ENCODE data around the gene TMEM235.

Gene TMEM235

DNA sequence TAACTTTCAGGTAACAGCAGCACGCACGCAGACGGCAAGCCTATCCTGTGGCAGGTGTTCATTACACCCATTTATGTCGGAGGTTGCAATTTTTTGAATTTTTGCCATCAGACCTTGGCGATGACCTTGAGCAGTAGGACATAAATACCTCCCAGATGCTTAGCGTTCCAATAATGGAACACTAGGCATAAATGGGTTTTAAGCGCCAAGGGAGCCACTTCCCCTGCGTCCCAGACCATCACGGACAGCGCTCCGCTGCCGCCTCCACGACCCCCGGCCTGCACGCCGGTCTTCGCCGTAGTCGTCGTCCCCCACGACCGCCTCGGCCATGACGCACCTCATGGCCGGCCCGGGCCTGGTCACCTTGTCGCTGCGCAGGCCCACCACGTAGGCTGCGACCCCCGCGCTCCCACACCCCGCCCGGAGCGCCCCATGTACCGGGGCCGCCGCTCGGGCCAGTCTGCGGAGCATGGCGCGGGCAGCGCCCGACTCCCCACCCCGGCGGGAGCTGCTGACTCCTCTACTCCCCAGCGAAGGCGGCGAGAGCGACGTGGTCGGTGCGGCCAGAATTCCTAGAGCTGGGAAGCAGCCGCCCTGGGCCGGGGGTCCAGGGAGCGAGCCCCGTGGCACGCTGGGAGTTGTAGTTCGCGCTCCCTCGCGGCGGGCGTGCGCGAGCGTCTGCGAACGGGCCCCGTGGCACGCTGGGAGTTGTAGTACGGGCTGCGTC, 22.7 kb downstream of the TMEM235 start:
- peak in 55 of 56 donors; percentile 31 to 91 (median 73) for DNase-seq

DNA sequence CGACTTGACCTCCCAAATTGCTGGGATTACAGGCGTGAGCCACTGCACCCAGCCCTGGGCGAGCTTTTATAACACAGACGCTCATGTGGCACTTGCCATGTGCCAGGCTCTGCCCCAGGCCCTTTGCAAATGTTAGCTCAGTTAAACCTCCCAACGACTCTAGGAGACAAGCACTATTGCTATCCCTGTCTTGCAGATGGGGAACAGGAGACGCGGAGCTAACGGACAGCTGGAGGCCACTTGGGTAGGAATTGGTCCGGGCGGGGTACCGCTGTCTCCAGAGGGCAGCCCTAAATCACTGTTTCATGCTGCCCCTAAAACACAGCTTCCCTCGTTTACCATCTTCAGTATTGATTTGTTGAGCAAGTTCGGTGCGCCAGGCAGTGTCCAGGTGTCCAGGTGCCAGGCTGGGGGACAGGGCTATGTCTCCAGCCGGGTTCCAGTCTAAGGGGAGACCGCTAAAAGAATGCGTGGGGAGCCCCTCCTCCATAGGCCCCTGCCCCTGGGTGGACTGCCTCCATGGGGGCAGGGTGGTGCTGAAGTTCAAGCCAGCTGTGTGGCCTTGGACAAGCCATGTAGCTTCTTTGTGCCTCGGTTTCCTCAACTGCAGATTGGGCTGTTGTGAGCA, 23.7 kb downstream of the TMEM235 start:
- no peak for DNase-seq

- DNase-seq: no peak
These were observed 24.7 kb downstream of the TMEM235 start for GRCh38 chr17:78255953-78256706.

- no peak for DNase-seq
These were observed 25.5 kb downstream of the TMEM235 start for GRCh38 chr17:78256707-78257591.

- no peak for DNase-seq
These were observed 26.4 kb downstream of the TMEM235 start for GRCh38 chr17:78257810-78258322.

- no peak for DNase-seq
These were observed 27.1 kb downstream of the TMEM235 start for GRCh38 chr17:78258323-78259191.

GRCh38 chr17:78259192-78259554, 27.7 kb downstream of the TMEM235 start:
- DNase-seq: no peak

DNA sequence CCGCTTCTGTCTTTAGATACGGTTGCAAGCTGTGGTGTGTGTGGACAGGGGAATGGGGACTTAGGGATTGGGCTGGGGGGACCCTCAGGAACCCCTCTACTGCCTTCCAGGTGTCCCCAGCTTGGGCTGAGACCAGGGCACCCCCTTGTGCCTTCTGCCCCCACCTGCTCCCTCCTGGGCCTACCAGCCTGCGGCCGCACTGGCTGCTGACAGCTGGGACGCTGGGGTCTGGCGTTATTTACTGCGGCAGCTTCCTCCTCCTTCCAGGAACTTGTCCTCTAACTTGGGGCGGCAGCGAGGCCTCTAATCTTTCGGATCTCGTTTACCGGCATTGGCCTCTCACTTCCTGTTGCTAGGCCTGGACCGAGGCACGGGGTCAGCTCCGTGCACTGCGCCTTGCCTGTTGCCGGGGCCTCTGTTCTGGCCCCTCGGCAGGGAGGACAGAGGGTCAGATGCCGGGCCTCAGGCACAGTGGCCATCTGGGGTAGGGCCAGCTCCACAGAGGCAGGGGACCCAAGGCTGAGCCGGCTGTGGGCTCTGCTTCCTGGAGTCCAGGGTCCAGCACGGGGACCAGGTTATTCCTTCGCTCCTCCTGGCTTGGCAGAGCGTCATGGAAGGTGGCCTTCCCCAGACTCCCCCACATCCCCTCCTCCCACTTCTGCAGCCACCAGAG, 31.8 kb downstream of the TMEM235 start:
- DNase-seq: no peak

DNA sequence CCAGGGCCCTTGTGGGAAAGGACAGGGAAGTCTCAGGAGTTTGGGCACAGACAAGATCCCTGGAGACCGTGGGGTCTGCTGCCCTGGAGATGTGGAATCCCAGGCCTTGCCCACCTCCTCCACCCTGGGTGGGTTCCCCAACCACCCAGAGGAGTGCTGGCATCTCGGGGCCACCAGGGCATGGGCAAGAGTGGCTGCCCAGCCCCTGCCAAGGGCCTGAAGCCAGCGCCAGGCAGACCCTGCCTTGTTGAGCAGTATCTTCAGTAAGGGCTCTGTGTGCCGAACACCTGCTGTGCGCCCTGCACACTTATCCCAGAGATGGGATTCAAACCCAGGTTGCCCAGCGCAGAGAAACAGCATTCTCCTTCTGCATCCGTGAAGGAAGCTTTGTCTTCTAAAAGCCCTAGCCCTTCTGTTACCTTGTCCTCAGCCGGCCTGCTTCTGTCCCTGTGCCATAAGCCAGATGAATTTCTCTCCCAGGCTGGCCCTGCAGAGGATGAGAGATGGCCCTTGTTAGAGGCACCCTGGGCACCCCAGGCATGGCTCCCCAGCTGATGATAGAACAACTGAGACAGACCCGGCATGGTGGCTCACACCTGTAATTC, 32.4 kb downstream of the TMEM235 start:
- DNase-seq: no peak

- DNase-seq: no peak
These were observed 33.2 kb downstream of the TMEM235 start for GRCh38 chr17:78264590-78264989.

- DNase-seq: no peak
These were observed 33.7 kb downstream of the TMEM235 start for GRCh38 chr17:78265121-78265520.

DNA sequence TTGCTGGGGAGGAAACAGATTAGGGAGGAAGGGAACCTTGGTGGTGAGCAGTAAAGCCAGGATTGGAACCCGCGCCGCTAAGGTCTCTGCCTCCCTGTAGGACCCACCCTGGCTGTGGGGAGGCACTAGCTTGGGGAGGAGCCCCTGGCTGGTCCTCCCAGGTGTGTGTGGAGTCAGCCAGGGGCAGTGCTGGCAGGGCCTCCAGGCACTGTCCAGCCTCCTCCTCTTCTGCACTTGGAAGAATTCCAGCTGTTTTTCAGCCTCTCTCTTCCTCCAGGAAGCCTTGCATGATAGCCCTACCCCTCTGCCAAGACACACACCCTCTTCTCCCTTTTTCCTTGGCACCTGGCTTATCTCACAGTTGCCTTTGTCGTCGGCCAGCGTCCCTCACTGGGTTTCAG, 34.8 kb downstream of the TMEM235 start:
- DNase-seq: no peak

GRCh38 chr17:78266771-78267170, 35.3 kb downstream of the TMEM235 start:
- DNase-seq: no peak

GRCh38 chr17:78267253-78268073, 36.0 kb downstream of the TMEM235 start:
- no peak for DNase-seq

DNA sequence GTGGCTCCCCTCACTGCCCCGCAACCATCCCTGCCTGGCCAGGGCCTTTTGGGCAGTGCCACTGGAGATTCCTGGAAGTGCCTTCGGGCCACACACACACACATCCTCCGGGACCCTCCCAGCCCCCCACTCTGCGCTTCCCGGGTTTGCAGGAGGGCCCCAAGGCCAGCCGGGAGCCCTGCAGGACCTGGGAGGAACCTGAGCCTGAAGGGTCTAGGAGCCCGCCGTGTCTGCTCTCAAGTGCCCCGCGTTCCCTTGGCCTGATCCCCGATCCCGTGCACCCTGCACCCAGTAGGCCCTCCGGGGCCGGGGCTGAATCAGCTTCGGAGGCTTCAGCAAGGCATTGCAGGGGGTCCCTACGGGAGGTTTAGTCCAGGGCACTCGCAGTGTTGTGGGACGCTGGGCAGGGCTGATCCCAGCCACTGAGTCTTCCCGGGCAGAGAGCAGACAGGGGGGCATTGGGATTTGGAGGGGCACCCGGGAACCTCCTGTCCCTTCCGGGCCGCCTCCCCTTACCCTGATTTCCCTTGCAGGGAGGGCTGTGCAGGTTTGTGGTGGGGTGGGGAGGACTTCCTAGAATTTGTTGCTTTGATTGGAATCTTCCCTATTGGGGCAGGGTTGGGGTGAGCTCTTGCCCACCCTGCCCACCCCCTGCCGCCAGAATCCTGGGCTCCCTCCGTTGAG, 36.9 kb downstream of the TMEM235 start:
- no peak for DNase-seq

- DNase-seq: no peak
These were observed 37.8 kb downstream of the TMEM235 start for GRCh38 chr17:78268951-78269905.

Data from amygdala (tissue), 56 donors.